Measurements from ENCODE around the gene PURB. TPM values are rescaled to one million over a fixed set of nuclear protein-coding genes. Genes with fewer than 3 reads are reported as not detected.

Gene PURB
- total and polyA plus RNA-seq, 2 of the 4 experiments (the other 2 are of a cell fraction): 6.3 to 8.8 TPM

DNA sequence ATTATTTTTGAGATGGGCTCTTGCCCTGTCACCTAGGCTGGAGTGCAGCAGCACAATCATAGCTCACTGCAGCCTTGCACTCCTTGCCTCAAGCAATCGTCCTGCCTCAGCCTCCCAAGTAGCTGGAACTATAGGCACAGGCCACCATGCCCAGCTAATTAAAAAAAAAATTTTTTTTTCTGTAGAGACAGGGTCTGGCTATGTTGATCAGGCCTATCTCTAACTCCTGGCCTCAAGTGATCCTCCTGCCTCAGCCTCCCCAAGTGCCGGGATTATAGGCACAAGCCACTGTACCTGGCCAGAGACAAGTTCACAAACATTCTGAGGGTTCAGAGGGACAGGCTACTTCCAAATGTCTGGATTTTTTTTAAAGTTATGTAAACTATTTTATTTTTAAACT, 32.1 kb upstream of the PURB start:
- no peaks in the 10 kb centered on the region for H3K9me3 ChIP-seq (ENCODE audit: control insufficient read depth, insufficient read depth, low read length)
- no peaks in the 10 kb centered on the region for H4K20me1 ChIP-seq (ENCODE audit: insufficient read depth, low read length)
- H3K14ac ChIP-seq (replicated peaks; ENCODE audit: low read depth, low read length): no peak overlapping the region
- H2BK15ac ChIP-seq (ENCODE audit: low read depth, low read length): no peak overlapping the region
- H3K4me1 ChIP-seq (ENCODE audit: control insufficient read depth, insufficient read depth, low read length): peaks cover 2% of the 10 kb centered on the region
- no peak overlapping the region for H2AFZ ChIP-seq (replicated peaks; ENCODE audit: low read length, poor library complexity)
- H3K9ac ChIP-seq (ENCODE audit: low read depth, low read length): no peak overlapping the region
- no peak overlapping the region for H4K5ac ChIP-seq (ENCODE audit: low read depth, low read length)
- H2BK20ac ChIP-seq (ENCODE audit: low read depth, low read length): no peak overlapping the region
- POLR2A ChIA-PET (ENCODE audit: unreplicated experiment): interaction anchor here (0.5 kb wide), 1 partner anchor 57 kb away, joined by 3 read pairs; no protein-coding TSS in a partner anchor
- no peaks in the 10 kb centered on the region for H3K27me3 ChIP-seq (ENCODE audit: control insufficient read depth, insufficient read depth, low read length)
- H3K36me3 ChIP-seq (ENCODE audit: control insufficient read depth, insufficient read depth, low read length): no peaks in the 10 kb centered on the region
- CTCF ChIA-PET: interaction anchor here (1.8 kb wide), 1 partner anchor 60 kb away, joined by 5 read pairs; no protein-coding TSS in a partner anchor
- H3K18ac ChIP-seq (ENCODE audit: low read depth, low read length): no peak overlapping the region
- H4K8ac ChIP-seq (ENCODE audit: low read depth in 2 of 2, low read length in 2 of 2): no peak overlapping the region
- H3K79me1 ChIP-seq (ENCODE audit: low read depth in 1 of 2, low read length in 2 of 2): no peaks in the 10 kb centered on the region
- H2AK5ac ChIP-seq (ENCODE audit: low read depth, low read length): no peak overlapping the region
- H2BK120ac ChIP-seq (ENCODE audit: low read depth, low read length): no peak overlapping the region
- no peak overlapping the region for H3K4ac ChIP-seq (ENCODE audit: low read depth, low read length)
- no peak overlapping the region for H2BK5ac ChIP-seq (ENCODE audit: low read depth, low read length, poor library complexity, severe bottlenecking)
- WGBS, 2 experiments (ENCODE audit: extremely low coverage in 2 of 2, insufficient read length in 1 of 2): no CpG with 5 or more reads among the region's 2 CpGs
- peaks cover 3% of the 10 kb centered on the region; the same call in 1 of the 2 replicates for H3K9me1 ChIP-seq (ENCODE audit: insufficient read depth, low read length)
- no peak overlapping the region for H4K91ac ChIP-seq (ENCODE audit: insufficient read depth, low read depth, low read length)
- H2AK9ac ChIP-seq (replicated peaks; ENCODE audit: low read depth, low read length, poor library complexity): no peak overlapping the region
- in situ Hi-C loops (cut with MboI; ENCODE audit: low sequenced_read_pairs): no loop called here
- DNase-seq (no peak), ATAC-seq (ENCODE audit: low read depth) (no peak)
- H3K56ac ChIP-seq (ENCODE audit: extremely low read depth, insufficient read depth, low read length): no peak overlapping the region
- H3K4me3 ChIP-seq (ENCODE audit: insufficient read depth, low read depth, low read length): no peak overlapping the region
- H3K4me2 ChIP-seq (ENCODE audit: low read depth, low read length): no peak overlapping the region
- H3K23ac ChIP-seq (ENCODE audit: low read depth, low read length): no peak overlapping the region
- TF ChIP-seq NFE2L2 (IDR thresholded peaks at IDR 0.05; ENCODE audit: low read depth, low read length) (no peak), RCOR1 (IDR thresholded peaks at IDR 0.05; ENCODE audit: insufficient replicate concordance, low read length) (no peak), POLR2A (IDR thresholded peaks at IDR 0.05; ENCODE audit: low read depth, low read length) (no peak), CEBPB (IDR thresholded peaks at IDR 0.05; ENCODE audit: low read depth, low read length) (no peak), RAD21 (IDR thresholded peaks at IDR 0.05; ENCODE audit: low read length) (no peak), RFX5 (IDR thresholded peaks at IDR 0.05; ENCODE audit: low read depth, low read length) (no peak), FOS (IDR thresholded peaks at IDR 0.05; ENCODE audit: low read depth, low read length) (no peak), MXI1 (IDR thresholded peaks at IDR 0.05; ENCODE audit: borderline replicate concordance, low read depth, low read length) (no peak), SMC3 (IDR thresholded peaks at IDR 0.05; ENCODE audit: low read depth, low read length) (no peak), CHD1 (IDR thresholded peaks at IDR 0.05; ENCODE audit: low read depth, low read length) (no peak), BHLHE40 (IDR thresholded peaks at IDR 0.05; ENCODE audit: low read depth, low read length) (no peak), MAFK (IDR thresholded peaks at IDR 0.05; ENCODE audit: low read depth, low read length) (no peak), MAZ (IDR thresholded peaks at IDR 0.05; ENCODE audit: borderline replicate concordance, low read depth, low read length) (no peak)
- TF ChIP-seq, protein P1, sequence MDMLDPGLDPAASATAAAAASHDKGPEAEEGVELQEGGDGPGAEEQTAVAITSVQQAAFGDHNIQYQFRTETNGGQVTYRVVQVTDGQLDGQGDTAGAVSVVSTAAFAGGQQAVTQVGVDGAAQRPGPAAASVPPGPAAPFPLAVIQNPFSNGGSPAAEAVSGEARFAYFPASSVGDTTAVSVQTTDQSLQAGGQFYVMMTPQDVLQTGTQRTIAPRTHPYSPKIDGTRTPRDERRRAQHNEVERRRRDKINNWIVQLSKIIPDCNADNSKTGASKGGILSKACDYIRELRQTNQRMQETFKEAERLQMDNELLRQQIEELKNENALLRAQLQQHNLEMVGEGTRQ (IDR thresholded peaks at IDR 0.05; ENCODE audit: low read depth, low read length): no peak
- TF ChIP-seq, protein P2, sequence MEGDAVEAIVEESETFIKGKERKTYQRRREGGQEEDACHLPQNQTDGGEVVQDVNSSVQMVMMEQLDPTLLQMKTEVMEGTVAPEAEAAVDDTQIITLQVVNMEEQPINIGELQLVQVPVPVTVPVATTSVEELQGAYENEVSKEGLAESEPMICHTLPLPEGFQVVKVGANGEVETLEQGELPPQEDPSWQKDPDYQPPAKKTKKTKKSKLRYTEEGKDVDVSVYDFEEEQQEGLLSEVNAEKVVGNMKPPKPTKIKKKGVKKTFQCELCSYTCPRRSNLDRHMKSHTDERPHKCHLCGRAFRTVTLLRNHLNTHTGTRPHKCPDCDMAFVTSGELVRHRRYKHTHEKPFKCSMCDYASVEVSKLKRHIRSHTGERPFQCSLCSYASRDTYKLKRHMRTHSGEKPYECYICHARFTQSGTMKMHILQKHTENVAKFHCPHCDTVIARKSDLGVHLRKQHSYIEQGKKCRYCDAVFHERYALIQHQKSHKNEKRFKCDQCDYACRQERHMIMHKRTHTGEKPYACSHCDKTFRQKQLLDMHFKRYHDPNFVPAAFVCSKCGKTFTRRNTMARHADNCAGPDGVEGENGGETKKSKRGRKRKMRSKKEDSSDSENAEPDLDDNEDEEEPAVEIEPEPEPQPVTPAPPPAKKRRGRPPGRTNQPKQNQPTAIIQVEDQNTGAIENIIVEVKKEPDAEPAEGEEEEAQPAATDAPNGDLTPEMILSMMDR (conservative IDR thresholded peaks at IDR 0.05; ENCODE audit: low read depth, low read length): no peak
- TF ChIP-seq, protein P3, sequence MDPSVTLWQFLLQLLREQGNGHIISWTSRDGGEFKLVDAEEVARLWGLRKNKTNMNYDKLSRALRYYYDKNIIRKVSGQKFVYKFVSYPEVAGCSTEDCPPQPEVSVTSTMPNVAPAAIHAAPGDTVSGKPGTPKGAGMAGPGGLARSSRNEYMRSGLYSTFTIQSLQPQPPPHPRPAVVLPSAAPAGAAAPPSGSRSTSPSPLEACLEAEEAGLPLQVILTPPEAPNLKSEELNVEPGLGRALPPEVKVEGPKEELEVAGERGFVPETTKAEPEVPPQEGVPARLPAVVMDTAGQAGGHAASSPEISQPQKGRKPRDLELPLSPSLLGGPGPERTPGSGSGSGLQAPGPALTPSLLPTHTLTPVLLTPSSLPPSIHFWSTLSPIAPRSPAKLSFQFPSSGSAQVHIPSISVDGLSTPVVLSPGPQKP (IDR thresholded peaks at IDR 0.05; ENCODE audit: borderline replicate concordance, low read depth, low read length): no peak
- BruUV-seq (replicated peaks): no TSS peak
- intact Hi-C loops (cut with micrococcal nuclease): no loop called here
- dilution Hi-C loops (cut with HindIII; ENCODE audit: low sequenced_read_pairs, unreplicated experiment): no loop called here
- no peak overlapping the region for H3K27ac ChIP-seq (ENCODE audit: insufficient read depth, low read length)
